ENCODE results near the gene PAK3. TPM values are rescaled to one million over a fixed set of nuclear protein-coding genes. Genes with fewer than 3 reads are reported as not detected.

PAK3 gene
- total RNA-seq, 1 donor from 2014 or later = 10.8 TPM

Other genes starting within 250 kb of the PAK3 start
- gene CAPN6, start 174.3 kb downstream of the PAK3 start, total RNA-seq (ENCODE audit: low replicate concordance) = 7.8 and 31.7 TPM in 2 replicates